SK-N-SH (cell line): ENCODE results near the gene RAPGEF2. TPM values are rescaled to one million over a fixed set of nuclear protein-coding genes. Genes with fewer than 3 reads are reported as not detected.

ENCODE experiments used
- CTCF ChIA-PET: fragments of 300-600, 350-600 bp; formaldehyde crosslinking; extraction: SDS; loops from one replicate; lab custom pipeline; 2021; lab: Yijun Ruan, JAX
- POLR2A ChIA-PET: fragments of 350-600 bp; sonication (Branson Sonifier 250); formaldehyde crosslinking; extraction: SDS; loops from one replicate; lab custom pipeline; 2020; ENCODE audit warnings: antibody characterized with exemption, inconsistent platforms; lab: Yijun Ruan, JAX
- DNase-seq: peaks from one replicate; pipeline ENCODE4 v3.0.0; 2012
- H2AFZ ChIP-seq: fragments of 200-600 bp; sonication (generic); 2 replicates; pipeline ENCODE4 v1.8.1; 2016; ENCODE audit warnings: antibody characterized with exemption, mild to moderate bottlenecking, low read depth
- H3F3A ChIP-seq: fragments of 200-600 bp; sonication (generic); replicated peaks from 2 replicates; pipeline ENCODE3; 2016; ENCODE audit warnings: antibody characterized with exemption, mild to moderate bottlenecking; ENCODE audit not compliant: insufficient read depth
- H3K27ac ChIP-seq, 2 experiments: fragments of 200-500 bp in 1 of 2; fragments of 200-600 bp in 1 of 2; sonication (Bioruptor generic) in 1 of 2; sonication (generic), shearing (Covaris generic) in 1 of 2; 2 replicates each; pipeline versions ENCODE4 v1.5.1 to v1.6.1; 2014 to 2016; ENCODE audit warnings: low read depth in 2 of 2, inconsistent platforms in 1 of 2, low read length in 1 of 2, mild to moderate bottlenecking in 1 of 2, mixed read lengths in 1 of 2
- H3K27me3 ChIP-seq: fragments of 200-600 bp; sonication (generic), shearing (Covaris generic); 2 replicates; pipeline ENCODE4 v1.6.1; 2016; ENCODE audit warnings: mixed run types; ENCODE audit not compliant: insufficient read depth
- H3K36me3 ChIP-seq, 2 experiments: fragments of 200-500 bp in 1 of 2; fragments of 200-600 bp in 1 of 2; sonication (Bioruptor generic) in 1 of 2; sonication (generic) in 1 of 2; replicated peaks in 1 of 2; 2 replicates each; pipeline versions ENCODE3 to v1.5.1; 2014 to 2016; ENCODE audit warnings: low read length in 1 of 2, mild to moderate bottlenecking in 1 of 2; ENCODE audit not compliant: insufficient read depth in 2 of 2, control insufficient read depth in 1 of 2
- H3K4me1 ChIP-seq, 2 experiments: fragments of 200-500 bp in 1 of 2; fragments of 200-600 bp in 1 of 2; sonication (Bioruptor generic) in 1 of 2; sonication (generic), shearing (Covaris generic) in 1 of 2; 2 replicates each; pipeline versions ENCODE4 v1.5.1 to v1.6.1; 2014 to 2016; ENCODE audit warnings: low read depth in 1 of 2, low read length in 1 of 2, mixed run types in 1 of 2; ENCODE audit not compliant: insufficient read depth in 2 of 2, control insufficient read depth in 1 of 2
- H3K4me2 ChIP-seq: fragments of 200-600 bp; sonication (generic), shearing (Covaris generic); 2 replicates; pipeline ENCODE4 v1.6.1; 2017; ENCODE audit warnings: mixed run types
- H3K4me3 ChIP-seq, 2 experiments: fragments of 200-500 bp in 1 of 2; fragments of 200-600 bp in 1 of 2; sonication (Bioruptor generic) in 1 of 2; sonication (generic), shearing (Covaris generic) in 1 of 2; 2 replicates each; pipeline versions ENCODE4 v1.5.1 to v1.8.1; 2014 to 2016; ENCODE audit warnings: low read depth in 2 of 2, inconsistent platforms in 1 of 2, low read length in 1 of 2, mild to moderate bottlenecking in 1 of 2, mixed read lengths in 1 of 2, moderate library complexity in 1 of 2
- H3K79me2 ChIP-seq: fragments of 200-600 bp; sonication (generic); 2 replicates; pipeline ENCODE4 v1.8.1; 2017; ENCODE audit warnings: mild to moderate bottlenecking; ENCODE audit not compliant: insufficient read depth
- H3K9ac ChIP-seq: fragments of 200-600 bp; sonication (generic); 2 replicates; pipeline ENCODE4 v1.6.1; 2017; ENCODE audit warnings: mixed run types
- H3K9me2 ChIP-seq: fragments of 200-600 bp; sonication (generic); 2 replicates; pipeline ENCODE4 v1.6.1; 2017; ENCODE audit warnings: mixed run types
- H3K9me3 ChIP-seq: fragments of 200-600 bp; sonication (generic); 2 replicates; pipeline ENCODE4 v1.6.1; 2017; ENCODE audit warnings: mixed run types, mild to moderate bottlenecking, moderate library complexity
- H4K20me1 ChIP-seq: fragments of 200-600 bp; sonication (generic); 2 replicates; pipeline ENCODE4 v1.6.1; 2017; ENCODE audit warnings: mild to moderate bottlenecking, mixed run types; ENCODE audit not compliant: insufficient read depth
- CHD2 ChIP-seq: fragments of 150-350 bp; IDR thresholded peaks from 2 replicates; pipeline ENCODE4 v1.6.1; 2018; ENCODE audit warnings: low read length; ENCODE audit not compliant: partially characterized antibody
- ELF1 ChIP-seq: IDR thresholded peaks from 2 replicates; pipeline ENCODE4 v1.4.0; 2012
- EP300 ChIP-seq, 2 experiments: IDR thresholded peaks; 2 replicates each; pipeline versions ENCODE4 v1.4.0 to v1.6.1; 2012; ENCODE audit warnings: borderline replicate concordance in 1 of 2, low read depth in 1 of 2, low read length in 1 of 2
- EZH2phosphoT487 ChIP-seq: fragments of 200-600 bp; sonication (generic); IDR thresholded peaks from 2 replicates; pipeline ENCODE4 v1.6.1; 2017; ENCODE audit warnings: low read depth, mixed run types, mild to moderate bottlenecking, antibody characterized with exemption, moderate library complexity, borderline replicate concordance
- FOSL2 ChIP-seq: IDR thresholded peaks from 2 replicates; pipeline ENCODE4 v1.4.0; 2012; ENCODE audit warnings: low read depth, mild to moderate bottlenecking, moderate library complexity, borderline replicate concordance
- FOXM1 ChIP-seq: IDR thresholded peaks from 2 replicates; pipeline ENCODE4 v1.4.0; 2012; ENCODE audit warnings: low read depth, mild to moderate bottlenecking
- GATA2 ChIP-seq: sonication (generic); formaldehyde crosslinking; IDR thresholded peaks from 2 replicates; pipeline ENCODE4 v1.5.0; 2020; ENCODE audit warnings: mild to moderate bottlenecking, missing genetic modification reagents
- JUND ChIP-seq: IDR thresholded peaks from 2 replicates; pipeline ENCODE4 v1.4.0; 2012
- MAX ChIP-seq: IDR thresholded peaks from 2 replicates; pipeline ENCODE4 v1.4.0; 2012; ENCODE audit warnings: low read depth
- MEF2A ChIP-seq: IDR thresholded peaks from 2 replicates; pipeline ENCODE4 v1.4.0; 2012; ENCODE audit warnings: low read depth, borderline replicate concordance
- MXI1 ChIP-seq: IDR thresholded peaks from 2 replicates; pipeline ENCODE4 v1.6.1; 2012; ENCODE audit warnings: mild to moderate bottlenecking, low read depth, low read length, improper control_type of control experiment
- NRF1 ChIP-seq: IDR thresholded peaks from 2 replicates; pipeline ENCODE4 v1.6.1; 2012; ENCODE audit warnings: low read depth, mild to moderate bottlenecking, low read length
- POLR2AphosphoS5 ChIP-seq: IDR thresholded peaks from 2 replicates; pipeline ENCODE4 v1.6.1; 2012; ENCODE audit warnings: low read depth, low read length
- RAD21 ChIP-seq: IDR thresholded peaks from 2 replicates; pipeline ENCODE4 v1.6.1; 2012; ENCODE audit warnings: mild to moderate bottlenecking, low read length
- RCOR1 ChIP-seq: fragments of 150-350 bp; IDR thresholded peaks from 2 replicates; pipeline ENCODE4 v1.6.1; 2017; ENCODE audit warnings: antibody characterized with exemption, low read length
- RFX5 ChIP-seq: IDR thresholded peaks from 2 replicates; pipeline ENCODE4 v1.6.1; 2012; ENCODE audit warnings: mild to moderate bottlenecking, improper control_type of control experiment, low read length
- RXRA ChIP-seq: IDR thresholded peaks from 2 replicates; pipeline ENCODE4 v1.4.0; 2012; ENCODE audit warnings: low read depth, mild to moderate bottlenecking, borderline replicate concordance
- SIN3A ChIP-seq: IDR thresholded peaks from 2 replicates; pipeline ENCODE4 v1.6.1; 2012; ENCODE audit warnings: low read depth, mild to moderate bottlenecking, low read length, moderate library complexity, borderline replicate concordance
- SMC3 ChIP-seq: IDR thresholded peaks from 2 replicates; pipeline ENCODE4 v1.6.1; 2012; ENCODE audit warnings: low read depth, low read length, improper control_type of control experiment
- TAF1 ChIP-seq: IDR thresholded peaks from 2 replicates; pipeline ENCODE4 v1.6.1; 2012; ENCODE audit warnings: low read depth, mild to moderate bottlenecking, low read length, moderate library complexity, borderline replicate concordance
- TEAD4 ChIP-seq: IDR thresholded peaks from 2 replicates; pipeline ENCODE4 v1.4.0; 2012; ENCODE audit warnings: mild to moderate bottlenecking, borderline replicate concordance; ENCODE audit not compliant: insufficient read depth
- USF1 ChIP-seq: IDR thresholded peaks from 2 replicates; pipeline ENCODE4 v1.4.0; 2012; ENCODE audit warnings: low read depth, borderline replicate concordance
- USF2 ChIP-seq: fragments of 150-350 bp; IDR thresholded peaks from 2 replicates; pipeline ENCODE4 v1.6.1; 2017; ENCODE audit warnings: antibody characterized with exemption, low read length, low read depth, borderline replicate concordance
- WGBS: methylation state at CpG from one replicate; pipeline ENCODE4 v1.1.6; 2017; ENCODE audit warnings: low lambda C conversion rate; 5-methylcytosine and 5-hydroxymethylcytosine counted together
- polyA plus RNA-seq, 3 experiments: library from polyadenylated mRNA; depleted of rRNA; stranded (reverse); fragments of >200 nt; gene quantifications; 2 replicates each; pipeline ENCODE4 v1.2.3, GENCODE V29; 2012

RAPGEF2 gene
- polyA plus RNA-seq, 1 of the 3 experiments (the other 2 are of a cell fraction) = 19.2 TPM

GRCh38 chr4:159102622-159103383, at the start of gene RAPGEF2 (continued):
- TF ChIP-seq SIN3A (peak; percentile 66; the same call in 1 of the 2 replicates), NRF1 (no peak), RCOR1 (no peak), USF2 (no peak), MEF2A (no peak), FOSL2 (no peak), GATA2 (CRISPR knock-in tag) (no peak), TEAD4 (no peak), RFX5 (no peak), EP300 (IDR thresholded peaks at IDR 0.05; ENCODE audit: borderline replicate concordance in 1 of 2, low read depth in 1 of 2, low read length in 1 of 2) (0 out of 4 replicates have a peak, but pooled peaks of 1 of the 2 experiments have one; percentile 28), JUND (no peak), EZH2phosphoT487 (no peak), FOXM1 (no peak), SMC3 (no peak), POLR2AphosphoS5 (peak; percentile 53), USF1 (no peak)

- H3K9ac ChIP-seq = no peak overlapping the region
- no peaks in the 10 kb centered on the region for H3K79me2 ChIP-seq
- DNase-seq = no peak
- no peak overlapping the region for H2AFZ ChIP-seq
- ChIA-PET CTCF (no interaction called here), POLR2A (no interaction called here)
- no peaks in the 10 kb centered on the region for H3K27me3 ChIP-seq
- H3K4me2 ChIP-seq = no peak overlapping the region
- no peaks in the 10 kb centered on the region for H3K9me3 ChIP-seq
- 87% methylated on average over 2 of the region's 2 CpGs for WGBS
- no peaks in the 10 kb centered on the region for H3K36me3 ChIP-seq
- no peaks in the 10 kb centered on the region for H3K9me2 ChIP-seq
- H3K4me3 ChIP-seq = no peak overlapping the region
- H3K27ac ChIP-seq = no peak overlapping the region
- H3K4me1 ChIP-seq = peaks cover 7 to 12% of the 10 kb centered on the region in 2 experiments; a peak in 3 of 4 replicates
- TF ChIP-seq EP300 (IDR thresholded peaks at IDR 0.05; ENCODE audit: borderline replicate concordance in 1 of 2, low read depth in 1 of 2, low read length in 1 of 2) = no peak
- no peak for TF ChIP-seq ELF1
- no peak for TF ChIP-seq MXI1
- TF ChIP-seq RAD21 = no peak
- TF ChIP-seq NRF1 = no peak
- no peak for TF ChIP-seq CHD2
- no peak for TF ChIP-seq TAF1
- no peak for TF ChIP-seq USF1
- no peak for TF ChIP-seq MAX
- no peak for TF ChIP-seq RXRA
- TF ChIP-seq FOXM1 = no peak
- no peaks in the 10 kb centered on the region for H4K20me1 ChIP-seq
- H3F3A ChIP-seq = no peaks in the 10 kb centered on the region
These were observed 47.0 kb upstream of the RAPGEF2 start for GRCh38 chr4:159055833-159056232.
